Mesothelial cell of epicardium (in vitro differentiated cells): Measurements from ENCODE around the gene LMNB1. TPM values are rescaled to one million over a fixed set of nuclear protein-coding genes. Genes with fewer than 3 reads are reported as not detected.
"Not testable (repeated sequence)": the region's sequence is repeated elsewhere in the genome, so short reads cannot be mapped to it uniquely, and the experiment has no call there.

ENCODE experiments used
- DNase-seq, 2 experiments: peaks; one replicate each; pipeline ENCODE4 v3.0.0; 2021; ENCODE audit warnings: low spot score in 2 of 2; ENCODE audit not compliant: unreplicated experiment in 2 of 2
- H3K27ac Mint-ChIP-seq: 2 replicates; pipeline ENCODE4 v1.8.0; 2021; ENCODE audit warnings: mixed read lengths
- H3K27me3 Mint-ChIP-seq: 2 replicates; pipeline ENCODE4 v1.8.0; 2021; ENCODE audit warnings: low read depth, mixed read lengths
- H3K36me3 Mint-ChIP-seq: 2 replicates; pipeline ENCODE4 v1.8.0; 2021; ENCODE audit warnings: mixed read lengths
- H3K4me1 Mint-ChIP-seq: 2 replicates; pipeline ENCODE4 v1.8.0; 2021; ENCODE audit warnings: mixed read lengths
- H3K4me3 Mint-ChIP-seq: 2 replicates; pipeline ENCODE4 v1.8.0; 2021; ENCODE audit warnings: mild to moderate bottlenecking, moderate library complexity, mixed read lengths
- H3K9me3 Mint-ChIP-seq: 2 replicates; pipeline ENCODE4 v1.8.0; 2021; ENCODE audit warnings: mixed read lengths
- total RNA-seq: library from RNA; stranded (reverse); gene quantifications from 3 replicates; pipeline ENCODE4 v1.2.1, GENCODE V29; 2021
- TF ChIP-seq, protein P1 (sequence below): fragments of 200-600 bp; sonication (generic); IDR thresholded peaks from one replicate; pipeline ENCODE4 v1.5.0; 2021; ENCODE audit warnings: antibody characterized with exemption; ENCODE audit not compliant: unreplicated experiment

LMNB1 gene
- total RNA-seq, 1 donor from 2014 or later: 84.4 TPM

DNA sequence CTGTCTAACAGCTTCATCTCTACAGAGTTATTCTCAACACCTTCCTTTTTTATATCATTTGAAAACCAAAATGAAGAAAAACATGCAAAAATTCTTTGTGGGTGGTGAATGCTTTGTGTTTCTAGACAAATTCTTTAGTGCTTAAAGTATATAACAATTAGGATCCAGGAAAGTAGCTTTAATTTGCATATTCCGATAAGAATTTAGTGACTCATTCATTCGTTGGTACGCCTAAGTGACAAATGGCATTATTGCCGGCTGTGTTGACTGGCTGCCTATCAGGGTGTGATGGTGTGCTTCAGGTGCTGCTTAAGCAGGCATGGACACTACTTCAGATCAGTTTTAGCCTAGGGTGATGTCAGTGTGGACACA, 35.2 kb downstream of the LMNB1 start:
- no peaks in the 10 kb centered on the region for H3K27me3 Mint-ChIP-seq
- H3K9me3 Mint-ChIP-seq: no peaks in the 10 kb centered on the region
- DNase-seq: no peak
- TF ChIP-seq, protein P1, sequence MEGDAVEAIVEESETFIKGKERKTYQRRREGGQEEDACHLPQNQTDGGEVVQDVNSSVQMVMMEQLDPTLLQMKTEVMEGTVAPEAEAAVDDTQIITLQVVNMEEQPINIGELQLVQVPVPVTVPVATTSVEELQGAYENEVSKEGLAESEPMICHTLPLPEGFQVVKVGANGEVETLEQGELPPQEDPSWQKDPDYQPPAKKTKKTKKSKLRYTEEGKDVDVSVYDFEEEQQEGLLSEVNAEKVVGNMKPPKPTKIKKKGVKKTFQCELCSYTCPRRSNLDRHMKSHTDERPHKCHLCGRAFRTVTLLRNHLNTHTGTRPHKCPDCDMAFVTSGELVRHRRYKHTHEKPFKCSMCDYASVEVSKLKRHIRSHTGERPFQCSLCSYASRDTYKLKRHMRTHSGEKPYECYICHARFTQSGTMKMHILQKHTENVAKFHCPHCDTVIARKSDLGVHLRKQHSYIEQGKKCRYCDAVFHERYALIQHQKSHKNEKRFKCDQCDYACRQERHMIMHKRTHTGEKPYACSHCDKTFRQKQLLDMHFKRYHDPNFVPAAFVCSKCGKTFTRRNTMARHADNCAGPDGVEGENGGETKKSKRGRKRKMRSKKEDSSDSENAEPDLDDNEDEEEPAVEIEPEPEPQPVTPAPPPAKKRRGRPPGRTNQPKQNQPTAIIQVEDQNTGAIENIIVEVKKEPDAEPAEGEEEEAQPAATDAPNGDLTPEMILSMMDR: no peak
- peaks cover 10% of the 10 kb centered on the region for H3K4me1 Mint-ChIP-seq
- no peak overlapping the region for H3K4me3 Mint-ChIP-seq
- H3K36me3 Mint-ChIP-seq: peaks cover 28% of the 10 kb centered on the region
- no peak overlapping the region for H3K27ac Mint-ChIP-seq

DNA sequence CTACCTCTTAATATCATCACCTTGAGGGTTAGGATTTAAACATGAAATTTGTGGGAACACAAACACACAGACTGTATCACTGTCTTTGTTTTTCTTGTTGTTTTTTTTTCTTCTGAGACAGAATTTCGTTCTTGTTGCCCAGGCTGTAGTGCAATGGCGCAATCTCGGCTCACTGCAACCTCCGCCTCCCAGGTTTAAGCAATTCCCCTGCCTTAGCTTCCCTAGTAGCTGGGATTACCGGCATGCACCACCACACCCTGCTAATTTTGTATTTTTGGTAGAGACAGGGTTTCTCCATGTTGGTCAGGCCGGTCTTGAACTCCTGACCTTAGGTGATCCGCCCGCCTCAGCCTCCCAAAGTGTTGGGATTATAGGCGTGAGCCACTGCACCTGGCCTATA, 36.9 kb downstream of the LMNB1 start:
- H3K4me3 Mint-ChIP-seq, DNase-seq, H3K9me3 Mint-ChIP-seq, H3K27me3 Mint-ChIP-seq, H3K27ac Mint-ChIP-seq: not testable (repeated sequence)
- peaks cover 10% of the 10 kb centered on the region for H3K4me1 Mint-ChIP-seq
- H3K36me3 Mint-ChIP-seq: peaks cover 39% of the 10 kb centered on the region

DNA sequence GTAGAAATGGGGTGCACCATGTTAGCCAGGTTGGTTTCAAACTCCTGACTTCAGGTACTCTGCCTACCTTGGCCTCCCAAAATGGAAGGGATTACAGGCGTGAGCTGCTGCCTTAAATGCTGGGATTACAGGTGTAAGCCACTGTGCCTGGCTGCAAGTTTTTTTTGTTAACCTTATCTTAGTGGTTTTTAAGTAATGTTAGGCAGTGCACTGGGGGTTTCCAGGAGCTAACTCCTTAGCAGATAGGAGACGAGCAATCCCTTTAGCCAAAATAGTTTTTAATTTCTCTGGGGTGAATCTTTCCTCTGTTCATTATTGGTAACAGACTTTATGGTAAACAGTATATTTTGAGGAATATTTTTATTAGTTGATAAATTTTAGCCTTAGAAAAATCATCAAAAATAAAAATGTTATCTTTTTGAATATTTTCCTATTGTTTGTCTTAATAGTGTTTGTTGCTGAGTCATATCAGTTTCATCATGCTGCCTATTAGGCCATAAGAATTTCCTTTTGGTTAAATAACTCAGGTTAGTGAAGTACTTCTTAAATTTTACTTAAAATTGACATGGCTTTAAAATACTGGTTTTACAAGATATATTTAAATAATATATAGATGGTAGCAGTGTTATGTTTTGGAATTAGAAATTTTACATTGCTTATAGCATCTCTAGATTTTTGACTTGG, 37.9 kb downstream of the LMNB1 start:
- no peak for DNase-seq
- peaks cover 10% of the 10 kb centered on the region for H3K4me1 Mint-ChIP-seq
- H3K4me3 Mint-ChIP-seq: no peak overlapping the region
- H3K27ac Mint-ChIP-seq: no peak overlapping the region
- H3K36me3 Mint-ChIP-seq: peaks cover 40% of the 10 kb centered on the region
- TF ChIP-seq, protein P1: no peak
- H3K9me3 Mint-ChIP-seq: no peaks in the 10 kb centered on the region
- no peaks in the 10 kb centered on the region for H3K27me3 Mint-ChIP-seq

DNA sequence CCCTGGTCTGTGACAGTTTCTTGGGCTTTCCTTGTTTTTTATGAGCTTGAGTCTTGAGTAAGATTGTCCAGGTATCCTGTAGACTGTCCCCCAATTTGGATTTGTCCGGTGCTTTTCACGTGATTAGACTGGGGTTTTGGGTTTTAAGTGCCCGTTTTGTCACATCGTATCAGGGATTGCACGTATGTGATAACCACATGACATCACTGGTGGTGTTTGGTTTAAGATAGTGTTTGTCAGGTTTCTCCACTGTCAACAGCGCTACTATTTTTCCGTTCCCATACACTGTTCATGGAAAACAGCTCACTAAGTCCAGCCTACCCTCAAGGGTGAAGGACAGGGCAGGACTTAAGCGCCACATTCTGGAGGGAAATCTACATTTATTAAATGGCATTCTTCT, 39.7 kb downstream of the LMNB1 start:
- H3K27me3 Mint-ChIP-seq: no peaks in the 10 kb centered on the region
- no peak for DNase-seq
- no peaks in the 10 kb centered on the region for H3K9me3 Mint-ChIP-seq
- H3K27ac Mint-ChIP-seq: no peak overlapping the region
- TF ChIP-seq, protein P1: no peak
- peaks cover 45% of the 10 kb centered on the region for H3K36me3 Mint-ChIP-seq
- no peak overlapping the region for H3K4me3 Mint-ChIP-seq
- H3K4me1 Mint-ChIP-seq: peaks cover 8% of the 10 kb centered on the region

DNA sequence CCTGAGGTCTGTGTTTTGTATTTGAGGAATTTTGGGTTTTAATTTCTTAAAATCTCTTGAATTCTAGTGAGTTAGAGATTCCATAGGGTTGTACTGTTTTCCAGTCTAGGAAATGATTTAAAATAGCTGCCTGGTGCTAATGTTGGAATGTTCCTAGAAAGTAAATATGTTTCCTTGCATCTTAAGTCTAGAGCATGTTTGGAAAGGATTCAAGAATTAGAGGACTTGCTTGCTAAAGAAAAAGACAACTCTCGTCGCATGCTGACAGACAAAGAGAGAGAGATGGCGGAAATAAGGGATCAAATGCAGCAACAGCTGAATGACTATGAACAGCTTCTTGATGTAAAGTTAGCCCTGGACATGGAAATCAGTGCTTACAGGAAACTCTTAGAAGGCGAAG, 41.8 kb downstream of the LMNB1 start:
- H3K4me1 Mint-ChIP-seq: peaks cover 8% of the 10 kb centered on the region
- no peaks in the 10 kb centered on the region for H3K9me3 Mint-ChIP-seq
- H3K27ac Mint-ChIP-seq: no peak overlapping the region
- no peak for DNase-seq
- TF ChIP-seq, protein P1: no peak
- H3K36me3 Mint-ChIP-seq: peaks cover 31% of the 10 kb centered on the region
- H3K4me3 Mint-ChIP-seq: no peak overlapping the region
- H3K27me3 Mint-ChIP-seq: no peaks in the 10 kb centered on the region

DNA sequence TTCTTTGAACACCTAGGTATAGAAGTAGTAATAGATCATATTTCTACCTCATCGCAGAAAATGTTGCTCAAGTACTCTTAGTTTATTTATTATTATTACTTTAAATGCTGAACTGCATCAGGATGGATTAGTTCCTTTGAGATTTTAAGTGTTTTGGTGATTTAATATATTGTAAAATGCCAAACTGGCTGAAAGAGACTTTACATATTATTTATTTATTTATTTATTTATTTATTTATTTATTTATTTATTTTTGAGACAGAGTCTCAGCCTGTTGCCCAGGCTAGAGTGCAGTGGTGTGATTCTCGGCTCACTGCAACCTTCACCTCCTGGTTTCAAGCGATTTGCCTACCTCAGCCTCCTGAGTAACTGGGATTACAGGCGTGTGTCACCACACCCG, 42.3 kb downstream of the LMNB1 start:
- Mint-ChIP-seq H3K4me1 (peaks cover 8% of the 10 kb centered on the region), H3K4me3 (no peak overlapping the region), H3K36me3 (peaks cover 29% of the 10 kb centered on the region), H3K27me3 (no peaks in the 10 kb centered on the region), H3K9me3 (no peaks in the 10 kb centered on the region), H3K27ac (no peak overlapping the region)
- TF ChIP-seq, protein P1: no peak
- no peak for DNase-seq
